Fibroblast of the aortic adventitia (primary cell): ENCODE data around the gene ANTKMT. TPM values are rescaled to one million over a fixed set of nuclear protein-coding genes. Genes with fewer than 3 reads are reported as not detected.

ENCODE experiments used
- DNase-seq: peaks from one replicate; pipeline ENCODE4 v3.0.0-alpha.2; 2010; ENCODE audit warnings: low read depth
- H3K4me3 ChIP-seq: 2 replicates; pipeline ENCODE4 v1.5.1; 2011; ENCODE audit warnings: low read depth, mild to moderate bottlenecking, control low read depth, low read length, moderate library complexity
- CTCF ChIP-seq: IDR thresholded peaks from 2 replicates; pipeline ENCODE4 v1.5.1; 2011; ENCODE audit warnings: mild to moderate bottlenecking, low read length, control low read depth, inconsistent platforms; ENCODE audit not compliant: insufficient read depth
- total RNA-seq: library from RNA; depleted of rRNA; stranded (reverse); fragments of >200 nt; gene quantifications from 2 replicates; pipeline ENCODE4 v1.2.3, GENCODE V29; 2012; ENCODE audit warnings: low replicate concordance

Gene ANTKMT
- total RNA-seq, 1 donor = 21.8 TPM

DNA sequence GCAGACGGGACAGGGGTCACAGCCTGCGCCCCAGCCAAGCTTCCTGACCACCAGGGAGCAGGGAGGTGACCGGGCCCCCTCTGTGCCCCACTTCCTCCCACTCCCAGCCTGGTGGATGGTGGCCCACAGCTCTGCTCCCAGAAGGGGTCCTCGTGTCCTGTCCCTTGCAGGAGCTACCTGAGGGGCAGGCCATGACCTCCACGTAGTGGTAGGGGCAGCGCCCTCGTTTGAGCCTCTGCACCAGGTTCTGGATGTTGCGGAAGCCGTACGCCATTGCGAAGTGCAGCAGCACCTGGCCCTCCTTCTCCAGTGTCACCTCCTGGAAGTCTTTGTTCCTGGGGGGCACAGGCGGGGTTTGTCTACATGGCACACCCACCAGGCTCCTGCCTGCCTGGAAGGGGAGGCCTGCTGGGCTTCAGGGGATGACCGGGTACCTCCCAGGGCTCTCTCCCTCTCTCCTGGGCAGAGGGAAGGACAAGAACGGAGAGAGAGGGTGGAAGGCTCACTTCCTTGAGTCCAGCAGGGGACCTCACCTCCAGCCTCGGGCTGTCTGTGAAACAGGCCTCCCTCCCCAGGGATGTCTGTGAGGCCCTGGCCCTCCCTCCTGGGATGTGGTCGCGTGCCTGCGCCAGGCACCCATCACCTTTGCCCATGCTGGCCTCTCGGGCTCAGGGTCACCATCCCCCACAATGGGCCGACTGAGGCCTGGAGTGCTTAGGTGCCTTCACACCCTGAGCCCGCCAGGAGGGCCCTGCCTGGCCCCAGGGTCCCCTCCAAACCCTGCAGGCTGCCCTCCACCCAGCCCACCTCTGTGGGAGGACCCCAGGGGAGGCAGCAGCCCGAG is 9.9 kb downstream of the ANTKMT start:
- DNase-seq = no peak
- no peak for TF ChIP-seq CTCF
- H3K4me3 ChIP-seq = no peak overlapping the region

DNA sequence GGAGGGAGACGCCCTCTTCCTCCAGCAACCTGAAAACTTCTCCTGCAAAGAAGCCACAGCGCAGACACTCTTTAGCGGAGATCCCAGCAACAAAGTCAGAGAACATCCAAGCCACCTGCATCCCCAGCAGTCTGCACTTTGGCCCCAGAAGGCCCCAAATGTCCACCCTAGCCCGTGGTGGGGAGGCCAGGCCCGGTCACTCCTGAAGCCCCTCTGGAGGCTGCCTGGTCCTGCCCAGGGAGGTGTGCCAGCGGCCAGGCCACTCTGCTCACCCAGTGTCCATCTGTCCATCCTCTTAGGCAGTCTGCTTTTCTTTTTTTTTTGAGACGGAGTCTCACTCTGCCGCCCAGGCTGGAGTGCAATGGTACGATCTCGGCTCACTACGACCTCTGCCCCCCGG is 11.4 kb downstream of the ANTKMT start:
- no peak for DNase-seq
- no peak for TF ChIP-seq CTCF
- H3K4me3 ChIP-seq = no peak overlapping the region

GRCh38 chr16:732936-733335 is 12.0 kb downstream of the ANTKMT start:
- no peak overlapping the region for H3K4me3 ChIP-seq
- TF ChIP-seq CTCF = no peak
- DNase-seq = no peak

- no peak for DNase-seq
- H3K4me3 ChIP-seq = no peak overlapping the region
- peak; percentile 40 for TF ChIP-seq CTCF
Observed at GRCh38 chr16:733382-734207, 12.6 kb downstream of the ANTKMT start.

DNA sequence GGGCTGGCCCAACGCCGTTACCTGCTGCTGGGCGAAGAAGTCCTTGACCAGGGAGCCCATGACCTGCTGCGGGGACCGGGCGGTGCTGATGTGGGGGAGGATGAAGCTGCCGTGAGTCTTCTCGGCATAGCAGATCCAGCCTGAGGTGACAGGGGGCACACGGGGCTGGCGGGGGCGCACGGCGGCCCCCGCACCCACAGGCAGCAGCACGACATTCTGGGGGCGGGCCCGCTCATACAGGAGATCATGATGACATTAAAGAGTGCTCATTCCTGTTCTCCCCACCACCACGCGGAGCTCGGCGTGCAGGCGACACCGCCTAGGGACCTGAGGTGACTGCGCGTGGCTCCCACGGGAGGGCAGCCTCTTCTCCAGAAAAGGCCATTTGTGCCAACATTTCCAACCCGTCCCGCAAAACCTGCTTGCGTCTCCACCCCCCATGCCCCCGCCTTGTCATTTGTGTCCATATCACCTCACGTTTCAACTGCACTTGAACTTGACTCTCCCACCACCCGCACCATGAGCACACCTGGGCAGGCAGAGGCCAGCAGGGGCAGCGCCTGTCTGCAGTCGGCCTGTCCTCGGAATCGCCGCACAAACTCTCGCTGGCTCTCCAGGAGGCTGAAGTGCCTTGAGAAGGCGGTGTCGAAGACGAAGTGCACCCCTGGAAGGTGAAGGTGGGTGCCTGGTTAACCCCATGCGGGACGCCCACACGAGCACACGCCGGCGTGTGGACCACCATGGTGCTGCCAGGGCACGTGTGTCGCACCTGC is 13.4 kb downstream of the ANTKMT start:
- TF ChIP-seq CTCF = no peak
- H3K4me3 ChIP-seq = no peak overlapping the region

More for the DNA sequence above, 13.4 kb downstream of the ANTKMT start:
- DNase-seq = no peak
